ENCODE data around the gene RBPJ.

RBPJ gene

GRCh38 chr4:26418107-26418506 lies 97.3 kb downstream of the RBPJ start:
- DNase-seq (ENCODE audit: low read depth), result no peak
- H3K4me3 ChIP-seq (ENCODE audit: low read length), result no peak overlapping the region
- TF ChIP-seq, protein P1, sequence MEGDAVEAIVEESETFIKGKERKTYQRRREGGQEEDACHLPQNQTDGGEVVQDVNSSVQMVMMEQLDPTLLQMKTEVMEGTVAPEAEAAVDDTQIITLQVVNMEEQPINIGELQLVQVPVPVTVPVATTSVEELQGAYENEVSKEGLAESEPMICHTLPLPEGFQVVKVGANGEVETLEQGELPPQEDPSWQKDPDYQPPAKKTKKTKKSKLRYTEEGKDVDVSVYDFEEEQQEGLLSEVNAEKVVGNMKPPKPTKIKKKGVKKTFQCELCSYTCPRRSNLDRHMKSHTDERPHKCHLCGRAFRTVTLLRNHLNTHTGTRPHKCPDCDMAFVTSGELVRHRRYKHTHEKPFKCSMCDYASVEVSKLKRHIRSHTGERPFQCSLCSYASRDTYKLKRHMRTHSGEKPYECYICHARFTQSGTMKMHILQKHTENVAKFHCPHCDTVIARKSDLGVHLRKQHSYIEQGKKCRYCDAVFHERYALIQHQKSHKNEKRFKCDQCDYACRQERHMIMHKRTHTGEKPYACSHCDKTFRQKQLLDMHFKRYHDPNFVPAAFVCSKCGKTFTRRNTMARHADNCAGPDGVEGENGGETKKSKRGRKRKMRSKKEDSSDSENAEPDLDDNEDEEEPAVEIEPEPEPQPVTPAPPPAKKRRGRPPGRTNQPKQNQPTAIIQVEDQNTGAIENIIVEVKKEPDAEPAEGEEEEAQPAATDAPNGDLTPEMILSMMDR (conservative IDR thresholded peaks at IDR 0.05; ENCODE audit: low read length), result no peak

DNA sequence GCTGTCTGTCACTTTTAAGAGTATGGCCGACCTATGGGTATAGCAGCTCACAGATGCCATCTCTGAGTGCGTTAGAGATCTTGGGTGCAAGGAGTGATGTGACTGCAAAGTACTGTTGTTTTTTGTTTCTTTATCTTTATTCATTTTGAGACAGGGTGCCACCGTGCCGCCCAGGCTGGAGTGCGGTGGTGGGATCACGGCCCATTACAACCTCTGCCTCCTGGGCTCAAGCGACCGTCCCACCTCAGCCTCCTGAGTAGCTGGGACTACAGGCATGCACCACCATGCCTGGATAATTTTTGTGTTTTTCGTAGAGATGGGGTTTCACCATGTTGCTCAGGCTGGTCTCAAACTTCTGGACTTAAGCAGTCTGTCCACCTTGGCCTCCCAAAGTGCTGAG lies 98.0 kb downstream of the RBPJ start:
- DNase-seq (ENCODE audit: low read depth), result no peak
- H3K4me3 ChIP-seq (ENCODE audit: low read length), result no peak overlapping the region
- TF ChIP-seq, protein P1 (conservative IDR thresholded peaks at IDR 0.05; ENCODE audit: low read length), result no peak

DNA sequence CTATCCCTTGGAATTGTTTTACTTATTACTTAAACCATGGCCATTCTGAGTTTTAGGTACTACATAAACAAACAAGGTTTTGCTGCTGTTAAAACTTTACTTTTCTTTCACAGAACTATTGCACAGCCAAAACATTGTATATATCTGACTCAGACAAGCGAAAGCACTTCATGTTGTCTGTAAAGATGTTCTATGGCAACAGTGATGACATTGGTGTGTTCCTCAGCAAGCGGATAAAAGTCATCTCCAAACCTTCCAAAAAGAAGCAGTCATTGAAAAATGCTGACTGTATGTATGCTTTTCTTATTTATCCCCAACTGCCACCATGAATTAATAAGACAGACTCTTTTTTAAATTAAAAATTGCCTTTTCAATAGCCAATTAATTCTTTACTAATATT lies 99.6 kb downstream of the RBPJ start:
- DNase-seq (ENCODE audit: low read depth), result no peak
- TF ChIP-seq, protein P1 (conservative IDR thresholded peaks at IDR 0.05; ENCODE audit: low read length), result no peak
- no peak overlapping the region for H3K4me3 ChIP-seq (ENCODE audit: low read length)

DNA sequence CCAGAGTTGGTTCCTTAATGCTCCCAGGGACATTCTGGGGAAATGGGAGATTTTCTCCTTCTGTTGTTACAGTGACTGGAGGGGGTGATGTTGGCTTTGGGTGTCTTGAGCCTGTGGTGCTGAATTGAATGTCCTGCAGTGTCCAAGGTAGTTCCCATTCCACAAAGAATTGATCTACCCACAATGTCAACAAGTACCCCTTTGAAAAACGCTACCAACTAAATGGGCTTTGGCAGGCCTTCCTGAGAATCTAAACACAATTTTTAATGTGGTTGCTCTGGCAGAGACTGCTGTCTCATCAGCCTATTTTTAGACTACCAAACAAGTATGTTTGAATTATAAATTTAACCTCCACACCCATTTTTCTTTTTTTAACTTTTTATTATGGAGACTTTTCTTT lies 100.1 kb downstream of the RBPJ start:
- DNase-seq (ENCODE audit: low read depth), result peak; percentile 22
- TF ChIP-seq, protein P1 (conservative IDR thresholded peaks at IDR 0.05; ENCODE audit: low read length), result no peak

DNA sequence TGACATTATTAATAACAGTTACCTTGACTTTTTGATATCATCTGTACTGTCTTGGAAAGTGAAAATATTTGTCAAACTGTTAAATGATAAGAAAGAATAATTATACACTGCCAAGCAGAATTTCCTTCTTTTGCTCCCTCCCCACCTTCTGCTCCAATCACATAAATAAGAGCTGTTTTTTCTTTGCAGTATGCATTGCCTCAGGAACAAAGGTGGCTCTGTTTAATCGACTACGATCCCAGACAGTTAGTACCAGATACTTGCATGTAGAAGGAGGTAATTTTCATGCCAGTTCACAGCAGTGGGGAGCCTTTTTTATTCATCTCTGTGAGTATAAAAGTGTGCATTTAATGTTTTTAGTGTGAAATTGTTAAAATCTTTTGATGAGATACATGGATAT lies 103.3 kb downstream of the RBPJ start:
- no peak for DNase-seq (ENCODE audit: low read depth)
- H3K4me3 ChIP-seq (ENCODE audit: low read length), result no peak overlapping the region
- TF ChIP-seq, protein P1 (conservative IDR thresholded peaks at IDR 0.05; ENCODE audit: low read length), result no peak

More for the DNA sequence above, 100.1 kb downstream of the RBPJ start:
- H3K4me3 ChIP-seq (ENCODE audit: low read length), result no peak overlapping the region

GRCh38 chr4:26424838-26425237 lies 104.0 kb downstream of the RBPJ start:
- no peak overlapping the region for H3K4me3 ChIP-seq (ENCODE audit: low read length)
- DNase-seq (ENCODE audit: low read depth), result no peak
- TF ChIP-seq, protein P1 (conservative IDR thresholded peaks at IDR 0.05; ENCODE audit: low read length), result peak; percentile 24

- H3K4me3 ChIP-seq (ENCODE audit: low read length), result no peak overlapping the region
- DNase-seq (ENCODE audit: low read depth), result no peak
- TF ChIP-seq, protein P1 (conservative IDR thresholded peaks at IDR 0.05; ENCODE audit: low read length), result no peak
Measured at GRCh38 chr4:26425953-26426352, 105.1 kb downstream of the RBPJ start.
